HG03196 (cell line): Measurements from ENCODE around the gene NACC1.
"Not testable (repeated sequence)": the region's sequence is repeated elsewhere in the genome, so short reads cannot be mapped to it uniquely, and the experiment has no call there.

ENCODE experiments used
- ATAC-seq: cut with Tn5 transposase; IDR thresholded peaks from one replicate; pipeline ENCODE4 v1.9.1; 2021; ENCODE audit not compliant: unreplicated experiment

The NACC1 gene

GRCh38 chr19:13160557-13160956 is 42.5 kb downstream of the NACC1 start:
- ATAC-seq: no peak

GRCh38 chr19:13162724-13163608 is 44.9 kb downstream of the NACC1 start:
- ATAC-seq: peak; percentile 31

- no peak for ATAC-seq
Measured at GRCh38 chr19:13163609-13164342, 45.7 kb downstream of the NACC1 start.

- no peak for ATAC-seq
Measured at GRCh38 chr19:13164343-13165161, 46.5 kb downstream of the NACC1 start.

- ATAC-seq: no peak
Measured at GRCh38 chr19:13165162-13165997, 47.3 kb downstream of the NACC1 start.

- ATAC-seq: not testable (repeated sequence)
Measured at GRCh38 chr19:13166151-13166550, 48.1 kb downstream of the NACC1 start.

GRCh38 chr19:13169769-13170168 is 51.7 kb downstream of the NACC1 start:
- no peak for ATAC-seq

- ATAC-seq: no peak
Measured at GRCh38 chr19:13171146-13171545, 53.1 kb downstream of the NACC1 start.

- no peak for ATAC-seq
Measured at GRCh38 chr19:13172346-13173138, 54.5 kb downstream of the NACC1 start.

- ATAC-seq: no peak
Measured at GRCh38 chr19:13173139-13173737, 55.2 kb downstream of the NACC1 start.

- no peak for ATAC-seq
Measured at GRCh38 chr19:13176345-13176744, 58.3 kb downstream of the NACC1 start.

- ATAC-seq: not testable (repeated sequence)
Measured at GRCh38 chr19:13177584-13177983, 59.5 kb downstream of the NACC1 start.

GRCh38 chr19:13178291-13178690 is 60.2 kb downstream of the NACC1 start:
- not testable (repeated sequence) for ATAC-seq

- ATAC-seq: no peak
Measured at GRCh38 chr19:13181747-13182388, 63.8 kb downstream of the NACC1 start.

GRCh38 chr19:13184926-13185325 is 66.9 kb downstream of the NACC1 start:
- not testable (repeated sequence) for ATAC-seq

- not testable (repeated sequence) for ATAC-seq
Measured at GRCh38 chr19:13185763-13186657, 67.9 kb downstream of the NACC1 start.

GRCh38 chr19:13186688-13187087 is 68.6 kb downstream of the NACC1 start:
- ATAC-seq: not testable (repeated sequence)

- ATAC-seq: no peak
Measured at GRCh38 chr19:13187419-13187818, 69.4 kb downstream of the NACC1 start.
